ENCODE data around the gene NPTX1.

Gene NPTX1

DNA sequence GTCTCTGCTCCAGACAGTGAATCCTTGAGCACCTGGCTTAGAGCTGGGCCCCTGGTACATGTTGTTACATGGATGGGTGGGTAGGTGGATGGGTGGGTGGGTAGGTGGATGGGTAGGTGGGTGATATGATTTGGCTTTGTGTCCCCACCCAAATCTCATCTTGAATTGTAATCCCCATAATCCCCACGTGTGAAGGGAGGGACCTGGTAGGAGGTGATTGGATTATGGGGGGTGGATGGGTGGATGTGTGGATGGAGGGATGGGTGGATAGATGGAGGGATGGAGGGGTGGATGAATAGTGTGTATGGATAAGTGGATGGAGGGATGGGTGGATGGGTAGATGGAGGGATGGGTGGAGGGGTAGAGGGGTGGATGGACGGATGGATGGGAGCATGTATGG lies 26.6 kb upstream of the NPTX1 start:
- DNase-seq, result no peak

DNA sequence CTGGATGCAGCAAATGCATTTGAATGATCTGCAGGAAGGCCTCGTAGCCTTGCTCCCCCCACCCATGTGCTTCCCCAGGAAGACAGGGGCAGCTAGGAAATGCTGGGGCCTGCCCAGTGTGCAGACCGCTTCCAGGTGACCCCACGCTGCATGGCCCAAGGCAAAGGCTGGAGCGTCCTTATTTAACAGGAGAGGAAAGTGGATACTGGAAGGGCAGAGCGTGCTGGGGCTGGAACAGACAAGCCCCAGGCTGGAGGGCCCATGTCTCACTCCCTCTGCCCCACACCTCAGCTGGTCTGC lies 26.1 kb upstream of the NPTX1 start:
- no peak for DNase-seq

DNA sequence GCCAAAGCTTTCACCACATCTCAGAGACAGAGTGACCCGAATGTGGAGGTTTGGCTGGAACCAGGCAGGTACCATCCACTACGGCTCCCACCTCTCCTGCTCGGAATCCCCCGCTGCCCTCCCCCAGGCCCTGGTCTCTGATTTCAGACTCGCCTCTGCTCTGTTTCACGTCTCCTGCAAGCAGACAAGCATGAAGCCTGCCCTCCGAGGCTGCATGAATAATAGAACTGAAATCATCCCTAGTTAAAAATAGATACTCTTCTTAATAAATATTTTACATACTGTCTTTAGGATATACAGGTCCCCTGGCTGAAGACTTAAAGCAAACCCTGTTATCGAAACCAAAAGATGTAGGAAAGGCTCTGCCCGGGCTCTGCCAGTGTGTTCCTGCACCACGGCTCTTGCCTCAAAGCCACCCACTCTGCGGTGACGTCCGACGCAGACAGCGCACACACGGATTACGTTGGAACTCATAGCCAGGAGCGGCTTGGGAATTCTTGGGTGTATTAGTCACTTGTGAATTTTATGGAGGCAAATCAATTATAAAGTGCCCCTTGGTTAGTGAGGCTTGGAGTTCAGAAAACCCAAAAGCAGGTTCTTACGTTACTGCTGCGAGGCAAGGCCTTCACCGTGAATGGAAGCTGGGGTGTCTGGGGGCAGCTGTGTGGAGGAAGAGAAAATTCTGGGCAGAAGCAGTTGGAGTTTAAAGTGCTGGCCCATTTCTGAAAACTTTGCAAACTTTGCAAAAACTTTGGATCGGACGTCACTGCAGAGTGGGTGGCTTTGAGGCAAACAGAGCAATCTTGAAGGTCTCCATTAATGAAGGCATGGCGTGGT lies 25.6 kb upstream of the NPTX1 start:
- DNase-seq, result no peak

DNA sequence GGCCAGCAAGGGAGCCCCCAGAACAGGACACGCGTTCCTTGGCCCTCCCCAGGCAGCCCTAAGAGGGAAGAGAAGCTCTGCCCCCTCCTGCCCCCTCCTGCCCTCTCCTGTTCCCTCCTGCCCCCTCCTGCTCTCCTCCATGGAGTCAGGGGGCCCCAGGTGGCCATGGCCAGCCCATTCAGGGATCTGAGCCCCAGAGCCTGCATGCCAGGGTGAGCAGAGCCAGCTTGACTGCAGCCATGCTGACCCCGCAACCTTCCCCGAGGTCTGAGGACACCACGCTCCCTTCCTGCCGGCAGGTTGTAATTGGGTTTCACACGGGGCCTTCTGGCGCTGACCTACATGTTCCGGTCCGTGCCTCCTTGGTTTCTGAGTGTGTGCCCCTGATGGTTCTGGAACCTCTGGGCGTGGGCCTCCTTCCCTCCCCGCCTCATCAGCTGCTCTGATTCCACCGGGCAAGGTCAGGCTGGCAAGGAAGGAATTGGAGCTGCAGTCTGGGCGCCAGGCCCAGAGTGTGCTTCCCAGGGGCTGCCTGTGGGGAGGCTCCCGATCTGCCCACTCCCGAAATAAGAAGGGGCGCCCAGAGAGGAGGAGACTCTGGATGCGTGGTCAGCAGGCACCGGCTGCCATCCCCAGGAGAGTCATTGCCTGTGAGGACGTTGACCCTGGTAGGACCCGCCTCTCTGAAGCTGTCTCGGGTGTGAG lies 23.7 kb upstream of the NPTX1 start:
- no peak for DNase-seq

DNA sequence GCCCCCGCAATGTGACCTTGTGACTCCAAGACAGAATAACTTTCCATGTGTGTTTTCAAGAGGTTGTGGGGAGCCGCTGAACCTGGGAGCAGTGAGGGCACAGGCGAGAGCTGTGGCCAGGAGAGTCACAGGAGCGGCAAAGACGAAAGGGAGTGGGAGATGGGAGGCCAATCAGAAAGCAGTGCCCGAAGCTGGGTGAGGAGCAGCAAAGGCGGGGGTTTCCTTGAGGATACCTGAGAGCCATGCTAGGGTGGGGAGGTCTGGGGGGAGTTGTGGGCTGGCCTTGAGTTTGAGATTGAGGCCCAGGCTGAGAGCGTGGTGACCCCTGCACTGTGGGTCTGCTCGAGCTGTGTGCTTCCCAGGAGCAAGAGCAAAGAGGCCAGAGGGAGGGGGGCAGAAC lies 23.2 kb upstream of the NPTX1 start:
- DNase-seq, result no peak

DNA sequence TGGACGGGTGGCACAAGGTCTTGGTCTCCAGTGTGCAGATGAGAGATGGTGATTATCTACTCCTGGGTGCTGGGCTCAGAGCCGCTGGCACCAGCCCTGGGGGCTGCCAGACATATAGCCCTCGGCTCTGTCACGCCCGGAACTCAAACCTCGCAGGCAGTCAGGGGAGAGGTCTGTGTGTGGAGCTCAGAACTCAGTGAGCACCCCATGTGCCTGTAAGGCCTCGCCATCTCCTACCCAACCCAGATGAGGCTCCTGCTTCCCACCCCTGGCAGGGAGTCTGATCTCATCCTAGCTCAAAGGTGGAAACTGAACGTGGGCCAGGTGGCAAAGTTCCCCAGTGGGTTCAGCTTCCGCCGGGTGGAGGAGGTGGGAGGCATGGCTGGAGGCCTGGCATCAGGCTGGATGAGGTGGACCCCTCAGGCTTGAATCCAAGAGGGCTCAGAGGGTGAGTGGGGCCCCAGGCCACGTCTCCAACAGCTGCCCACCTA lies 22.6 kb upstream of the NPTX1 start:
- DNase-seq, result no peak

DNA sequence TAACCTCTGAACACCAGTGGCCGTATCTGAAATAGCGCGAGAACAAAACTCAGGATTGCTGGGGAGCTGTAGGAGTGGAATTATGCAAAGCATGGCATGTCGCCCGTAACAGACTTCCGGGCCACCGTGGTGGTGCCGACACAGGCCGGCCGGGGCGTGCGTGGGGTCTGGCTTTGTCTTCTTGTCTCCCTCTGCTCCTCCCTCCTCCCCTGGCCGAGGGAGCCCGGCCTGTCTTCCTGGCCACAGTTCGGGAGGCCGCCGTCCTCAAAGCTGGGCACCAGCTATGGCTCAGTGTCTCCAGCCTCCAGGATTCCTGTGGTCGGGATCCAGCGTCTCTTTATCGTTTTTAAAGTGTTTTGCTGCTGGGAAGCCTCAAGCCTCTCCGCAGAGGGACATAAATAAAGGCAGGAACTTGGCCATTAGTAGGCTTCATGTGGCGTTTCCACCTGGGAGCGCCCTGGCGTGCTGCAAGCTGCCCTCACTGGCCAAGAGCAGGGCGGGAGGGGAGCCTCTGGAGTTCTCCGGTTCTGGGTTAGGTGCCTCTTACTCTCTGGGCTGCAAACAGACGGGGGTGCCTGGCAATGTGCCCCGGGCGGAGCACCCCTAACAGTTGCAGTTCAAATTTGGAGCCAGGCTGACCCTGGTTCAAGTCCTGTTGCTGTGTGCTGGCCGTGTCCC lies 22.0 kb upstream of the NPTX1 start:
- no peak for DNase-seq

DNA sequence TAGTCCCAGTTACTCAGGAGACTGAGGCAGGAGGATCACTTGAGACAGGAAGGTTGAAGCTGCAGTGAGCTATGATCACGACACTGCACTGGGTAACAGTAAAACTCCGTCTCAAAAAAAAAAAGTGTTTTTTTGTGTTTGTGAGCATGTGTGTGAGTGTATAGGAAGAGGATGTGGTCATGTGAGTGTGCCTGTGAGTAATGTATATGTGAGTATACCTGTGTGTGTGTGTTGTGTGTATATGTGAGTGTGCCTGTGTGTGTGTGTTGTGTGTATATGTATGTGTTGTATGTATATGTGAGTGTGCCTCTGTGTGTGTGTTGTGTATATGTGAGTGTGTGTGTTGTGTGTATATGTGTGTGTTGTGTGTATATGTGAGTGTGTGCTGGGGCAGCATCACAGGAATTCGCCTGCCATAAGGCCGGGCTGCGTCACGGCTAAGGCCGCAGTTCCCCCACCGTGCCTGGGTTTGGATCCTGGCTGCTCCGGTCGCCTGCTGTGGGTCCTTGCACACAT lies 21.4 kb upstream of the NPTX1 start:
- no peak for DNase-seq

DNA sequence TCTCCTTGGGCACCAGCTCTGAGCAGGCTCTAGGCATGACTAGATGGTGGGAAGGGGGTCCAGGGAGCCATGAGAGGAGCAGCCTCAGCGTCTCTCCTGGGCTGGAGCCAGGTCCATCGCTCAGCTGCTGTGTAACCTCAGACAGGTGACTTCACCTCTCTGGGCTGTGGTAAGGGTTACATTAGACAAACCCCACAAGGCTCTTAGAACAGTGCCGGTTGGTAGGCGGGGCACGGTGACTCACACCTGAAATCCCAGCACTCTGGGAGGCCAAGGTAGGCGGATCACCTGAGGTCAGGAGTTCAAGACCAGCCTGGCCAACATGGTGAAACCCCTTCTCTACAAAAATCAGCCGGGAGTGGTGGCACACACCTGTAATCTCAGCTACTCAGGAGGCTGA lies 18.1 kb upstream of the NPTX1 start:
- no peak for DNase-seq

DNA sequence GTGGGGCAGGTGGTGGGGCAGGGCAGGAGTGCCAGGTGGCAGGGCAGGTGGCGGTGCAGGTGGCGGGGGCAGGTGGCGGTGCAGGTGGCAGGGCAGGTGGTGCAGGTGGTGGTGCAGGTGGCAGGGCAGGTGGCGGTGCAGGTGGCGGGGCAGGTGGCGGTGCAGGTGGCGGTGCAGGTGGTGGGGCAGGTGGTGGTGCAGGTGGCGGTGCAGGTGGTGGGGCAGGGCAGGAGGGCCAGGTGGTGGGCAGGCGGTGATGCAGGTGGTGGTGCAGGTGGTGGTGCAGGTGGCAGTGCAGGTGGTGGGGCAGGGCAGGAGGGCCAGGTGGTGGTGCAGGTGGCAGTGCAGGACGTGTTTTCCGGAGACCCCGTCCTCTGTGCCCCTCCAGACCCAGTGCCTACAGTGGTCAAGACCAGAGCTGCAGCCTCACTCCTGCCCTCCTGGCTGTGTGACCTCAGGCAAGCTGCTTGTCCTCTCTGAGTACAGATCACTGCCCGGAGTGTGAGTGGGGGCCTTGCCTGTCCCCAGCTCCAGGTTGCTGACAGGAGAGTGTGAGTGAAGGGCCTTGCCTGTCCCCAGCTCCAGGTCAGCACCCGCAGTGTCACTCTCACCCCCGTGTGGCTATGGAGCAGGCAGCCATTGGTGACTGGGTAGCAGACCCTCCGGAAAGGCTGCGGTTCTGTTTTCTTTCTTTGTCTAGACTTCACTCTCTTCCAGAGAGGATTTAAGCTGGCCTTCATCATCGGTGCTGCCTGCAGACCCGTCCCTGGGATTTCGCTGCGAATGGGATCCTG lies 16.1 kb upstream of the NPTX1 start:
- no peak for DNase-seq

DNA sequence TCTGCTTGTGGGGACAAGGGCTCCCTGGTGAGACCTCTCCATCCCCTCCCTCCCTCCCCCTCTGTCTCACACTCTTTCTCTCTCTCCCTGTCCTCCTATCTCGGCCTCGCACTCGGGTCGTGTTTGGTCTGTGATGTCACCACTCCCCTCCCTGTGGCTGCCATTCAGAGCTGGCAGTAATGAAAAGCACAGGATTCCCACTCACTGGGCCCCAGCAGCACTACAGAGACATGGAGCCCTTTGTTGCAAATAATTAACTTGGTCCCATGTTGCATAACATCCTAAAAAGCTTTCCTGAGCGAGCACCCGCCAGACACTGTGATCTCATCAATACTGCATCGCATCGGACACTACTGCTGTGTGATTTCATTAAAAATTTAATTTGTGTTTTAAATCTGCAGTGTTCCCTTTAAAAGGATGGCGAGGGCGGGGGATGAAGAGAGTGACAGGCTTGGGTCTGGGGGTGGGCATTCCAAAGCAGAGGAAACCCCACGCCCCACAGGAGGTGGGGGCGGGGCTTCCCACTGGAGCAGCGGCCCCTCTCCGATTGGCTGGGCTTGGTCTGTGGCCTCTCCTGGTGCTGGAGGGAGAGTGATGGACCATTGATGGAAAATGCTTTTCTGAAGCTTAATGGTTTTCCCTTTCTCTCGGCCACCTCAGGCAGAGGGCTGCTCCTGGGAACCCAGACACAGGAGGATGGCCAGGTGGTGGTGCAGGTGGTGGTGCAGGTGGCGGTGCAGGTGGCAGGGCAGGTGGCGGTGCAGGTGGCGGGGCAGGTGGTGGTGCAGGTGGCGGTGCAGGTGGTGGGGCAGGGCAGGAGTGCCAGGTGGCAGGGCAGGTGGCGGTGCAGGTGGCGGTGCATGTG lies 15.3 kb upstream of the NPTX1 start:
- no peak for DNase-seq

DNA sequence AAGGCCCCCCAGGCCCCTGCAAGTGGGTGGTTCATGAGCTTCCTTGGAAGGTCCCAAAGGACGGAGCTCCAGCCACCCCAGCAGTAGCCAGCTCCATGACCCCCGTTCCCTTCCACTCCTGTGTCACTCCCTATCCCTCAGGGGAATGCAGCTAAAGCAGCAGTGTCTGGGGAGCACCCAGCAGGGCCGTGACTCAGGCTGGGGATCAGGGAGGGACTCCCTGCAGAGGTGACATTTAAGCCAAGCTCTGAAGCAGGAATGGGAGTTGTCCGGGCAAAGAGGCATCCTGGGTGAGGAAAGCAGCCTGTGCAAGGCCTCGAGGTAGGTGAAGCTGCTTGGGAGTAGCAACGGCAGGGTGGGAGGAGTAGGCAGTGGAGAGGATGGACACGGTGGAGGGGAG lies 11.1 kb upstream of the NPTX1 start:
- no peak for DNase-seq

DNA sequence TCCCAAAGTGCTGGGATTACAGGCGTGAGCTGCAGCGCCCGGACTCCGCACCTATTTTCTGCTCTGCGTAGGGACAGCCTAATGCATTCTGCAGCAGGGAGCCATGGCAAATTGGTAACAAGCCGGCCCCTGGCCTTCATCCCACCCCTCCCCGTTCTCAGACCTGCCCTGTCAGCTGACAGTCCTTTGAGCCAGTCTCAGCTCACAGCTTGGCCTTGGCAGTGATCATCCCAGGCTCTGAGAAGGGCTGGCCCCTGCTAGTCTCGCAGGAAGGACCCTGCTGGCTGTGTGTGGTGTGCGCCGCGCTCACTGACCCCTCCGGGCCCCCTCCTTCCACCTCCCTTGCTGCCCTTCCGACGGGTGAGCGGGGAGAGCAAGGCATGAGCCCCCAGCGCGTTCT lies 10.3 kb upstream of the NPTX1 start:
- no peak for DNase-seq

DNA sequence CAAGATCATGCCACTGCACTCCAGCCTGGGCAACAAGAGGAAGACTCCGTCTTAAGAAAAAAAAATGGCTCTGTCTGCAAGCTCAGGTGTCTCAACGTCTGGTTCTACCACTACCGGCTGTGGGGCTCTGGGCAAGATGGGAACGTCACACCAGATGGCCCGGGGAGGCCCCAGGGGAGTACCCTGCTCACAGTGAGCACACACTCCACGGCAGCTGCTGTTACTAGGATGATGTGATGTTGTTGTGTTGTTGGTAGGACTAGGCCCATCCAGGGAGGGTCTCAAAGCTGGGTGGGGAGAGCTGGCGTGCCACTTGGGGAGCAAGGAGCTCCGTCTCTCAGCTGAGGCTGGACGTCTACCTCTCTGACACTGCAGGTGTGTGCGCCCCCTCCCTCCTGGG lies 9.4 kb upstream of the NPTX1 start:
- no peak for DNase-seq

DNA sequence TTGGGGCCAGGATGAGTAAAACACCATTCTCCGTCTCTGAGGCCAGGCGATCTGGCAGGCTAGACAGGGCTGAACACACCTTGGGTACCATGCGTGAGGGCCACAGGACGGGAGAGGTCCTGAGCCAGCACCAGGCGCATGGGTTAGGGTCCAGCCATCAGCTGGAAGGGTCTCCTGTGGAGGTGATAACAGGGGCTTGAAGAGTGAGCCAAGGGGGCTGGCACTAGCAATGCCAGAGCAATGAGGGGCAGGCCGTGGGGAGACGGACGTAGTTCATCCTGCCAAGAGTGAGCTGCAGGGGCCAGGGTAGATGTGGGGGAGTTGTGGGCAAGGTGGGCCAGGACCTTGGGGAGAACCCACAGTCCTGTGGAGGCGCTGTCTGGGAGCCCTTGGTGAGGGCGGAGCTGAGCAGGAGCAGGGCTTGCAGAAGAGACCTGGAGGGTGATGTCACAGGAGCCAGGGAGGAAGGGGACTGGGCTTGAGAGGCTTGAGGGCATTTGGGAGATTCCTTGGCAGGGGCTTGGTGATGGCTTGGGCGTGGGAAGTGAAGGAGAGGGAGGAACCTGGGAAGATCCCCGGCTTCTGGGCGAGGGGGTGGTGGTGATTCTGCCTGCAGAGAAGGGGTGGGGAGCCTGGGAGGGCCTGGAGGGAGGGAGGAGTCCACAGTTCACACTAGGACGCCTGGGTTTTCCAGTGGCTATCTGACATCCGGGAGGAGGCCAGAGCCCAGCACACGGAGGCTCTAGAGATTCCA lies 6.3 kb upstream of the NPTX1 start:
- DNase-seq, result no peak

DNA sequence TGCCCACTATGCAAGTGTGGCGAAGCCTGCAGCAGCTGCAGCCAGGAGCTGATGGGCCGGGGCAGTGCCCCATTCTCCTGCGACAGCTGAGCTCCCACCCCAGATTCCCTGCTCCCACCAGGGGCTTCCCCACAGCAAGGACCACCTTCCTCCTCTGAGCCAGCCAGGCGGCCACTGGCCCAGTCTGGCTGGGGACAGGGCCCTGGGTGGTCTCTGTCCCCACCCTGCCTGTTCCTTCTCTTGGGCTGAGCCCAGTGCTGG lies 5.6 kb upstream of the NPTX1 start:
- DNase-seq, result no peak

DNA sequence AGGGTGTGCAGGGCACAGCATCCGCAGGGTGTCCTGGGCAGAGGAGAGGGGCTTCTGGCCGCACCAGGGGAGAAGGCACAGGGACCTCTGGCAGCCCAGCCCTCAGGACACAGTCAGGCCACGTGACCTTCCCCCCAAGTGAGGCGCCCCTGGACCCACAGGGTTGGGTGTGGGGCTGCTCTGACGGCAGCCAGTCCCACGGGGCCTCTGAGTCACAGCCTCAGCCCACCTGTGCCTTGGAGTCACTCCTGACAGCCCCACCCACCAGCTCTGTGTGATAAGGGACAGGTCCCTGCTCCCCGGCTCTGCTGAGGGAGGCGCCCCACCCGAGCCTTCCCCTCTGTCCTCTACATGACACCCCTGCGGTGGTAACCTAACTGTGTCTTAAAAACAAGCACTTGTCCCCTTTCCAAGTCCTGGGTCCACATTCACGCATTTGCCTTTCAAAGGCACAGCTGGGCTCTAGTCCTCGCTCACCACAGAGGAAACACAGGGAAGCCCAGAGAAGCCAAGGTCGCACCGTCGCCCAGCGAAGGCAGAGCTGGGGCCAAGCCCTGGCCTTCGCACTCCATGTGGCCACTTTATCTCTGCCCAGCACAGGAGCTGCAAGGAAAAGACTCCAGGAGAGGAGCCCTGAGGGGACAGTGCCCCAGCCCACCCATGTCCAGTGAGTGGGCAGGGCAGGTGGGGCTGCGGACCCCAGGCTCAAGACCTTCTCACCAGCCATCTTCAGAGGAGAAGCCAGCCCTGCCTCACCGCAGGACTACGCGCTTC lies 5.1 kb upstream of the NPTX1 start:
- DNase-seq, result no peak

DNA sequence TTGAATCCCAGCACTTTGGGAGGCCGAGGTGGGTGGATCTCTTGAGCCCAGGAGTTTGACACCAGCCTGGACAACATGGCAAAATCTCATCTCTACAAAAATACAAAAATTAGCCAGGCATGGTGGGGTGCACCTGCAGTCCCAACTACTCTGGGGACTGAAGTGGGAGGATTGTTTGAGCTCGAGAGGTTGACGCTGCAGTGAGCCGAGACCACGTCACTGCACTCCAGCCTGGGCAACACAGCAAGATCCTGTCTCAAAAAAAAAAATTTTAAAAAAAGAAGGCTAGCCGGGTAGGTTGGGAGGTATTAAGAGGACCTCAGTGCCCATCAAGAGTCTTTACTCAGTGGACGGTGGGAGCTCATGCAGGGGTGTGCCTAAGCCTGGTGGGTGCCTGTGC lies 3.8 kb upstream of the NPTX1 start:
- no peak for DNase-seq

DNA sequence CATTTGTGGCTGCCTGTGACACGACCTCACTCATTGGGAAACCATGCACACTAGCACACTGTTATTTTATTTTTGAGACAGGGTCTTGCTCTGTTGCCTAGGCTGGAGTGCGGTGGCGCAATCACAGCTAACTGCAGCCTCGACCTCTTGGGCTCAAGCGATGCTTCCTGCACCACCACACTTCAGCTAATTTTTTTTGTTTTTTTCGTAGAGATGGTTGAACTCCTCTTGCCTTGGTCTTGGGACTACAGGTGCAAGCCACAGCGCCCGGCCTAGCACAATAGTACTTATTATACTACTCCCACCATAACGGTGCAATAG lies 2.8 kb upstream of the NPTX1 start:
- DNase-seq, result no peak

DNA sequence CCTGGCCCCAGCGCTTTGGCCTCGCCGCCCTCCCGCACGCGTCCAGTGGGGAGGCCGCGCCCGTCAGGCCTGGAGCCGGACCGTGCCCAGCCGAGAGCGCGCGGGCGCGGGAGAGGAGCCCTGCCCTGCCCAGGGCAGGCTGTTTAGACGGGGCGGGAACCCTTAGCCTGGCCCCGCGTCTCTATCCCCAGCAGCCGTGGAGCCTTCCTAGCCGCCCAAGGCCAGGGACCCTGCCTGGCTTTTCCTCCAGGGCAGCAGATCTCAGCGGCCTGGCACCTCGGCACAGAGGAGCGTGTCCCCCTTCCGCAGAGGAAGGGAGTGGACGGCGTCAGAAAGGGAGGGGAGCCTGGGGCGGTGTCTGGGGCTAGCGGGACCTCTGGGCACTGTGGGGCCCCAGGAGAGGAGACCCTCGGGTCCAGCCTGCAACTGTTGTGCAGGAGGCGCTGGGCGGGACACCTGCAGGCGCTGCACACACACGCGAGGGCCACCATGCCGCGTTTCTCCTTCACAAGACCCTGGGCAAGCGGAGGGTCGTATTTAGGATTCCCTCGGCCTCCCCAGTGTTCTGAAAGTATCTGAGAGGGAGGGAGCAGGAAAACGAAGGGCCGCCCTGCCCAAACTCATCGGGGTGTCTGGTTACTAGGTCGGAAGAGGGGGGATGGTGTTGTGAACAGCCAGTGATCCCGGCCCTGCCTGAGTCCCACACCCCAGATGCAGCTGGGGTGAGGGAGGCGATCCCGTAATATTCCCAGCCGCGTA lies 2.3 kb upstream of the NPTX1 start:
- DNase-seq, result no peak

All from effector CD4-positive, alpha-beta T cell (primary cell).